Breast epithelium (tissue), 3 donors: ENCODE data around the gene IHH.

Source experiments
- POLR2A ChIP-seq: fragments of 450-650 bp; IDR thresholded peaks from one replicate; pipeline ENCODE4 v1.6.1; 2016; ENCODE audit warnings: antibody characterized with exemption, mild to moderate bottlenecking, moderate library complexity
- TF ChIP-seq, protein P1 (sequence below), 3 donors: fragments of 450-650 bp; IDR thresholded peaks; one replicate each; pipeline ENCODE4 v1.5.1; 2016 to 2017; ENCODE audit warnings: antibody characterized with exemption in 3 of 3, mild to moderate bottlenecking in 3 of 3, moderate library complexity in 3 of 3

GRCh38 chr2:219094171-219094570 lies 33.5 kb upstream of the IHH start:
- TF ChIP-seq, protein P1, sequence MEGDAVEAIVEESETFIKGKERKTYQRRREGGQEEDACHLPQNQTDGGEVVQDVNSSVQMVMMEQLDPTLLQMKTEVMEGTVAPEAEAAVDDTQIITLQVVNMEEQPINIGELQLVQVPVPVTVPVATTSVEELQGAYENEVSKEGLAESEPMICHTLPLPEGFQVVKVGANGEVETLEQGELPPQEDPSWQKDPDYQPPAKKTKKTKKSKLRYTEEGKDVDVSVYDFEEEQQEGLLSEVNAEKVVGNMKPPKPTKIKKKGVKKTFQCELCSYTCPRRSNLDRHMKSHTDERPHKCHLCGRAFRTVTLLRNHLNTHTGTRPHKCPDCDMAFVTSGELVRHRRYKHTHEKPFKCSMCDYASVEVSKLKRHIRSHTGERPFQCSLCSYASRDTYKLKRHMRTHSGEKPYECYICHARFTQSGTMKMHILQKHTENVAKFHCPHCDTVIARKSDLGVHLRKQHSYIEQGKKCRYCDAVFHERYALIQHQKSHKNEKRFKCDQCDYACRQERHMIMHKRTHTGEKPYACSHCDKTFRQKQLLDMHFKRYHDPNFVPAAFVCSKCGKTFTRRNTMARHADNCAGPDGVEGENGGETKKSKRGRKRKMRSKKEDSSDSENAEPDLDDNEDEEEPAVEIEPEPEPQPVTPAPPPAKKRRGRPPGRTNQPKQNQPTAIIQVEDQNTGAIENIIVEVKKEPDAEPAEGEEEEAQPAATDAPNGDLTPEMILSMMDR (IDR thresholded peaks at IDR 0.05): no peak
- TF ChIP-seq POLR2A: no peak
